Breast epithelium (tissue), 4 donors: Measurements from ENCODE around the gene MGAT5. TPM values are rescaled to one million over a fixed set of nuclear protein-coding genes. Genes with fewer than 3 reads are reported as not detected.

Source experiments
- DNase-seq, 2 donors: peaks; one replicate each; pipeline ENCODE4 v3.0.0-alpha.2; 2019; ENCODE audit warnings: low spot score in 2 of 2
- H3K27ac ChIP-seq, 2 donors: fragments of 200-600 bp; sonication (generic) in 1 of 2; one replicate each; pipeline ENCODE4 v1.5.1; 2016 to 2019; ENCODE audit warnings: mild to moderate bottlenecking in 1 of 2
- H3K27me3 ChIP-seq, 2 donors: fragments of 200-600 bp; sonication (generic) in 1 of 2; one replicate each; pipeline versions ENCODE4 v1.5.1 to v1.6.0; 2017 to 2019; ENCODE audit warnings: control low read depth in 1 of 2, mild to moderate bottlenecking in 1 of 2
- H3K36me3 ChIP-seq: fragments of 200-600 bp; one replicate; pipeline ENCODE4 v1.5.1; 2019
- H3K4me1 ChIP-seq, 2 donors: fragments of 200-600 bp; sonication (generic); one replicate each; pipeline ENCODE4 v1.5.1; 2016 to 2019; ENCODE audit warnings: control low read depth in 1 of 2
- H3K4me3 ChIP-seq, 3 donors: fragments of 200-600 bp; sonication (generic); 1 replicate in 2 of 3; 2 replicates in 1 of 3; pipeline ENCODE4 v1.5.1; 2016 to 2019; ENCODE audit warnings: mild to moderate bottlenecking in 3 of 3, moderate library complexity in 2 of 3
- H3K9me3 ChIP-seq, 2 donors: fragments of 200-600 bp; sonication (generic) in 1 of 2; one replicate each; pipeline ENCODE4 v1.5.1; 2016 to 2019; ENCODE audit warnings: control low read depth in 1 of 2
- CTCF ChIP-seq, 3 donors: fragments of 450-650 bp; IDR thresholded peaks; one replicate each; pipeline ENCODE4 v1.5.1; 2016 to 2017; ENCODE audit warnings: antibody characterized with exemption in 3 of 3, mild to moderate bottlenecking in 3 of 3, moderate library complexity in 3 of 3
- POLR2A ChIP-seq: fragments of 450-650 bp; IDR thresholded peaks from one replicate; pipeline ENCODE4 v1.6.1; 2016; ENCODE audit warnings: antibody characterized with exemption, mild to moderate bottlenecking, moderate library complexity
- POLR2AphosphoS5 ChIP-seq, 3 donors: sonication (generic); formaldehyde crosslinking; IDR thresholded peaks; one replicate each; pipeline ENCODE4 v1.6.1; 2017; ENCODE audit warnings: antibody characterized with exemption in 3 of 3
- intact Hi-C: fragments of 100-400 bp; cut with DNase I; formaldehyde crosslinking; loops from one replicate; pipeline ENCODE4 v1.15.1; 2023; ENCODE audit warnings: low total_unique reads
- total RNA-seq, 3 donors: library from RNA; depleted of rRNA; stranded (reverse); fragments of >200 nt; gene quantifications; one replicate each; pipeline ENCODE4 v1.1.0, GENCODE V29; 2016

Gene MGAT5
- total RNA-seq, 3 donors from 2014 or later = 30.5 to 42.6 (median 34.4) TPM

- H3K27ac ChIP-seq = no peak overlapping the region
- intact Hi-C loops = no loop called here
Observed at GRCh38 chr2:134391751-134392160, 137.9 kb downstream of the MGAT5 start.

GRCh38 chr2:134392442-134393074 lies 138.7 kb downstream of the MGAT5 start:
- DNase-seq = no peak
- H3K9me3 ChIP-seq = no peaks in the 10 kb centered on the region
- H3K4me3 ChIP-seq = no peak overlapping the region
- TF ChIP-seq POLR2AphosphoS5 (IDR thresholded peaks at IDR 0.05) (no peak), POLR2A (no peak), CTCF (IDR thresholded peaks at IDR 0.05) (no peak)
- H3K27me3 ChIP-seq = no peaks in the 10 kb centered on the region
- H3K4me1 ChIP-seq = no peaks in the 10 kb centered on the region
- intact Hi-C loops = no loop called here
- H3K27ac ChIP-seq = peak overlapping the region in 1 of 2 donors; percentile 56
- no peaks in the 10 kb centered on the region for H3K36me3 ChIP-seq

More at GRCh38 chr2:134391751-134392160, 137.9 kb downstream of the MGAT5 start:
- no peak overlapping the region for H3K4me3 ChIP-seq
- H3K27me3 ChIP-seq = no peaks in the 10 kb centered on the region
- TF ChIP-seq POLR2AphosphoS5 (IDR thresholded peaks at IDR 0.05) (no peak), CTCF (IDR thresholded peaks at IDR 0.05) (no peak), POLR2A (no peak)
- no peak for DNase-seq
- no peaks in the 10 kb centered on the region for H3K4me1 ChIP-seq
- H3K36me3 ChIP-seq = no peaks in the 10 kb centered on the region
- H3K9me3 ChIP-seq = no peaks in the 10 kb centered on the region

- H3K27ac ChIP-seq = no peak overlapping the region
- H3K9me3 ChIP-seq = no peaks in the 10 kb centered on the region
- intact Hi-C loops = no loop called here
- TF ChIP-seq POLR2AphosphoS5 (IDR thresholded peaks at IDR 0.05) = no peak
- no peak for TF ChIP-seq POLR2A
- TF ChIP-seq CTCF (IDR thresholded peaks at IDR 0.05) = no peak
- no peaks in the 10 kb centered on the region for H3K4me1 ChIP-seq
- no peak for DNase-seq
- no peak overlapping the region for H3K4me3 ChIP-seq
- H3K27me3 ChIP-seq = no peaks in the 10 kb centered on the region
- H3K36me3 ChIP-seq = no peaks in the 10 kb centered on the region
Observed at GRCh38 chr2:134393075-134393461, 139.2 kb downstream of the MGAT5 start.

GRCh38 chr2:134395779-134396178 lies 141.9 kb downstream of the MGAT5 start:
- intact Hi-C loops = no loop called here
- no peaks in the 10 kb centered on the region for H3K9me3 ChIP-seq
- H3K27me3 ChIP-seq = no peaks in the 10 kb centered on the region
- no peak overlapping the region for H3K27ac ChIP-seq
- DNase-seq = no peak
- H3K36me3 ChIP-seq = no peaks in the 10 kb centered on the region
- H3K4me1 ChIP-seq = no peaks in the 10 kb centered on the region
- no peak overlapping the region for H3K4me3 ChIP-seq
- TF ChIP-seq POLR2AphosphoS5 (IDR thresholded peaks at IDR 0.05) (no peak), CTCF (IDR thresholded peaks at IDR 0.05) (no peak), POLR2A (no peak)

GRCh38 chr2:134396493-134396892 lies 142.6 kb downstream of the MGAT5 start:
- TF ChIP-seq POLR2AphosphoS5 (IDR thresholded peaks at IDR 0.05) = no peak
- TF ChIP-seq CTCF (IDR thresholded peaks at IDR 0.05) = no peak
- TF ChIP-seq POLR2A = no peak
- Histone ChIP-seq H3K4me1 (peaks cover 0 to under 1% of the 10 kb centered on the region in 2 donors), H3K27ac (peak overlapping the region; percentile 20 to 29), H3K27me3 (no peaks in the 10 kb centered on the region), H3K9me3 (no peaks in the 10 kb centered on the region), H3K36me3 (no peaks in the 10 kb centered on the region), H3K4me3 (no peak overlapping the region)
- peak; percentile 46 to 65 for DNase-seq
- intact Hi-C loops = no loop called here
